Endothelial cell of umbilical vein (primary cell): ENCODE data around the gene EIF2AK2.

ENCODE experiments used
- CTCF ChIP-seq, 2 donors: IDR thresholded peaks; 1 replicate in 1 of 2; 2 replicates in 1 of 2; pipeline ENCODE4 v1.5.1; 2011; ENCODE audit warnings: low read length in 2 of 2, mild to moderate bottlenecking in 2 of 2, moderate library complexity in 2 of 2, control low read depth in 1 of 2, inconsistent platforms in 1 of 2, low read depth in 1 of 2; ENCODE audit not compliant: insufficient read depth in 1 of 2; ENCODE audit errors: extremely low read depth in 1 of 2
- EZH2 ChIP-seq: IDR thresholded peaks from 2 replicates; pipeline ENCODE4 v1.6.1; 2012; ENCODE audit warnings: borderline replicate concordance, low read depth, mild to moderate bottlenecking, moderate library complexity, low read length, inconsistent platforms; ENCODE audit not compliant: severe bottlenecking
- FOS ChIP-seq: IDR thresholded peaks from 2 replicates; pipeline ENCODE4 v1.6.1; 2011; ENCODE audit warnings: mild to moderate bottlenecking, low read length, moderate library complexity, borderline replicate concordance; ENCODE audit not compliant: insufficient read depth
- GATA2 ChIP-seq: IDR thresholded peaks from 2 replicates; pipeline ENCODE4 v1.7.0; 2011; ENCODE audit warnings: low read depth, mild to moderate bottlenecking, moderate library complexity, mixed read lengths, low read length; ENCODE audit not compliant: insufficient read length, insufficient read depth
- MAX ChIP-seq: IDR thresholded peaks from 2 replicates; pipeline ENCODE4 v1.6.1; 2011; ENCODE audit not compliant: insufficient read depth, insufficient read length
- MYC ChIP-seq: IDR thresholded peaks from one replicate; pipeline ENCODE4 v1.6.1; 2011; ENCODE audit warnings: mild to moderate bottlenecking, low read depth, low read length
- POLR2A ChIP-seq: IDR thresholded peaks from 2 replicates; pipeline ENCODE4 v1.6.1; 2012; ENCODE audit warnings: low read depth, mild to moderate bottlenecking, control low read depth, low read length
- POLR2AphosphoS5 ChIP-seq: IDR thresholded peaks from 2 replicates; pipeline ENCODE4 v1.6.1; 2012; ENCODE audit warnings: low read depth, mild to moderate bottlenecking, control low read depth, low read length, moderate library complexity; ENCODE audit not compliant: insufficient read depth

- TF ChIP-seq POLR2A: no peak
- TF ChIP-seq CTCF (IDR thresholded peaks at IDR 0.05; ENCODE audit: extremely low read depth in 1 of 2, insufficient read depth in 1 of 2, low read depth in 1 of 2, low read length in 2 of 2): no peak
- TF ChIP-seq MYC: no peak
- TF ChIP-seq GATA2: no peak
- no peak for TF ChIP-seq MAX
- TF ChIP-seq EZH2: no peak
- TF ChIP-seq POLR2AphosphoS5: no peak
- TF ChIP-seq FOS: no peak
These were observed 12.8 kb downstream of the EIF2AK2 start for GRCh38 chr2:37143974-37144373.
